ENCODE measurements around the gene IPO11.

GRCh38 chr5:62650197-62650596 is 237.6 kb downstream of the IPO11 start:
- TF ChIP-seq CTCF (IDR thresholded peaks at IDR 0.05) (no peak), EZH2phosphoT487 (IDR thresholded peaks at IDR 0.05) (no peak), EZH2 (IDR thresholded peaks at IDR 0.05) (no peak)
